ENCODE results near the gene PRKN.

GRCh38 chr6:161316531-161316930 is 1411.0 kb downstream of the PRKN start:
- TF ChIP-seq CTCF (IDR thresholded peaks at IDR 0.05; ENCODE audit: borderline replicate concordance, extremely low read depth, low read length, poor library complexity, severe bottlenecking) (no peak), EZH2 (IDR thresholded peaks at IDR 0.05; ENCODE audit: borderline replicate concordance, low read depth, low read length, severe bottlenecking) (no peak)

Data from DND-41 (cell line).